H9 (cell line): ENCODE results near the gene HSPA1L. TPM values are rescaled to one million over a fixed set of nuclear protein-coding genes. Genes with fewer than 3 reads are reported as not detected.
A peak's percentile ranks its signal among the peaks of the same experiment; 100 is the strongest.

Experiments used
- DNase-seq: peaks from one replicate; pipeline ENCODE4 v3.0.0-alpha.2; 2017
- H2AFZ ChIP-seq: one replicate; pipeline ENCODE4 v1.6.1; 2013; ENCODE audit warnings: mild to moderate bottlenecking, low read length, control low read depth, moderate library complexity
- H2AK5ac ChIP-seq: 2 replicates; pipeline ENCODE4 v1.6.1; 2013; ENCODE audit warnings: low read length, control low read depth, mixed read lengths; ENCODE audit not compliant: insufficient read length
- H2BK120ac ChIP-seq: one replicate; pipeline ENCODE4 v1.6.1; 2013; ENCODE audit warnings: low read depth, mild to moderate bottlenecking, low read length, control low read depth, inconsistent platforms; ENCODE audit not compliant: poor library complexity, severe bottlenecking
- H2BK12ac ChIP-seq: 2 replicates; pipeline ENCODE4 v1.6.1; 2013; ENCODE audit warnings: low read length, control low read depth, mixed read lengths, low read depth; ENCODE audit not compliant: insufficient read length
- H2BK15ac ChIP-seq: 2 replicates; pipeline ENCODE4 v1.6.1; 2013; ENCODE audit warnings: low read depth, low read length, control low read depth
- H2BK20ac ChIP-seq: one replicate; pipeline ENCODE4 v1.6.1; 2013; ENCODE audit warnings: low read depth, mild to moderate bottlenecking, low read length, control low read depth, inconsistent platforms; ENCODE audit not compliant: poor library complexity, severe bottlenecking
- H2BK5ac ChIP-seq: 2 replicates; pipeline ENCODE4 v1.6.1; 2013; ENCODE audit warnings: low read length, control low read depth, mixed read lengths; ENCODE audit not compliant: insufficient read length
- H3K14ac ChIP-seq: 2 replicates; pipeline ENCODE4 v1.6.1; 2013; ENCODE audit warnings: low read length, control low read depth; ENCODE audit not compliant: insufficient read depth
- H3K18ac ChIP-seq: 2 replicates; pipeline ENCODE4 v1.6.1; 2013; ENCODE audit warnings: low read depth, mild to moderate bottlenecking, mixed read lengths, low read length, control low read depth; ENCODE audit not compliant: insufficient read length
- H3K23ac ChIP-seq: 2 replicates; pipeline ENCODE4 v1.6.1; 2013; ENCODE audit warnings: low read length, control low read depth, mixed read lengths, low read depth; ENCODE audit not compliant: insufficient read length
- H3K23me2 ChIP-seq: 2 replicates; pipeline ENCODE4 v1.6.1; 2013; ENCODE audit warnings: low read depth, mild to moderate bottlenecking, mixed read lengths, low read length, control low read depth; ENCODE audit not compliant: insufficient read length, poor library complexity, severe bottlenecking
- H3K27ac ChIP-seq: 2 replicates; pipeline ENCODE4 v1.5.1; 2013; ENCODE audit warnings: low read length, control low read depth, mixed read lengths, low read depth; ENCODE audit not compliant: insufficient read length
- H3K27me3 ChIP-seq: 2 replicates; pipeline ENCODE4 v1.6.1; 2013; ENCODE audit warnings: low read length, control low read depth, inconsistent platforms; ENCODE audit not compliant: insufficient read depth
- H3K4ac ChIP-seq: 2 replicates; pipeline ENCODE4 v1.6.1; 2013; ENCODE audit warnings: low read depth, mild to moderate bottlenecking, control low read depth, inconsistent platforms, low read length, moderate library complexity
- H3K4me1 ChIP-seq: 2 replicates; pipeline ENCODE4 v1.6.1; 2013; ENCODE audit warnings: low read length, control low read depth, inconsistent platforms; ENCODE audit not compliant: insufficient read depth
- H3K4me2 ChIP-seq: 2 replicates; pipeline ENCODE4 v1.6.1; 2013; ENCODE audit warnings: low read length, control low read depth, mixed read lengths; ENCODE audit not compliant: insufficient read length, insufficient read depth
- H3K56ac ChIP-seq: 2 replicates; pipeline ENCODE4 v1.6.1; 2013; ENCODE audit warnings: low read depth, mild to moderate bottlenecking, mixed read lengths, low read length, control low read depth; ENCODE audit not compliant: insufficient read length
- H3K79me1 ChIP-seq: 2 replicates; pipeline ENCODE4 v1.6.1; 2013; ENCODE audit warnings: low read depth, mild to moderate bottlenecking, moderate library complexity, low read length, control low read depth, inconsistent platforms; ENCODE audit not compliant: insufficient read depth, poor library complexity, severe bottlenecking
- H3K79me2 ChIP-seq: 2 replicates; pipeline ENCODE4 v1.6.1; 2013; ENCODE audit warnings: low read length, control low read depth, inconsistent platforms; ENCODE audit not compliant: insufficient read depth
- H3K9ac ChIP-seq: 2 replicates; pipeline ENCODE4 v1.6.1; 2013; ENCODE audit warnings: low read length, control low read depth, mixed read lengths; ENCODE audit not compliant: insufficient read length; ENCODE audit errors: extremely low read depth
- H3K9me3 ChIP-seq: one replicate; pipeline ENCODE4 v1.6.1; 2013; ENCODE audit warnings: low read depth, low read length, inconsistent platforms; ENCODE audit not compliant: control insufficient read depth
- H3T11ph ChIP-seq: one replicate; pipeline ENCODE4 v1.6.1; 2013; ENCODE audit warnings: mild to moderate bottlenecking, low read length, control low read depth, inconsistent platforms
- H4K20me1 ChIP-seq: one replicate; pipeline ENCODE4 v1.6.1; 2013; ENCODE audit not compliant: control insufficient read depth, insufficient read length, insufficient read depth
- H4K5ac ChIP-seq: 2 replicates; pipeline ENCODE4 v1.6.1; 2013; ENCODE audit warnings: low read depth, mild to moderate bottlenecking, mixed read lengths, low read length, control low read depth; ENCODE audit not compliant: insufficient read length
- H4K8ac ChIP-seq: replicated peaks from 2 replicates; pipeline ENCODE4 v1.6.1; 2013; ENCODE audit warnings: low read length, control low read depth, mixed read lengths, low read depth; ENCODE audit not compliant: insufficient read length
- H4K91ac ChIP-seq: 2 replicates; pipeline ENCODE4 v1.6.1; 2013; ENCODE audit warnings: low read depth, mild to moderate bottlenecking, moderate library complexity, mixed read lengths, low read length, control low read depth; ENCODE audit not compliant: insufficient read length
- H3K27ac Mint-ChIP-seq, 3 experiments: 2 replicates in 2 of 3; 3 replicates in 1 of 3; pipeline ENCODE4 v1.8.0; 2020 to 2021; ENCODE audit warnings: mixed read lengths in 3 of 3, mild to moderate bottlenecking in 1 of 3, moderate library complexity in 1 of 3
- H3K27me3 Mint-ChIP-seq: 2 replicates; pipeline ENCODE4 v1.8.0; 2021; ENCODE audit warnings: low read depth, mild to moderate bottlenecking, moderate library complexity, mixed read lengths
- H3K36me3 Mint-ChIP-seq, 3 experiments: 2 replicates in 2 of 3; 3 replicates in 1 of 3; pipeline ENCODE4 v1.8.0; 2020 to 2021; ENCODE audit warnings: low read depth in 3 of 3, mixed read lengths in 3 of 3; ENCODE audit not compliant: insufficient read depth in 1 of 3
- H3K4me1 Mint-ChIP-seq, 2 experiments: 2 replicates each; pipeline ENCODE4 v1.8.0; 2020; ENCODE audit warnings: mixed read lengths in 2 of 2
- H3K4me3 Mint-ChIP-seq, 2 experiments: 2 replicates in 1 of 2; 3 replicates in 1 of 2; pipeline ENCODE4 v1.8.0; 2020 to 2021; ENCODE audit warnings: mild to moderate bottlenecking in 2 of 2, mixed read lengths in 2 of 2, moderate library complexity in 1 of 2
- H3K9me3 Mint-ChIP-seq, 2 experiments: 2 replicates in 1 of 2; 3 replicates in 1 of 2; pipeline ENCODE4 v1.8.0; 2020; ENCODE audit warnings: mild to moderate bottlenecking in 2 of 2, mixed read lengths in 2 of 2, moderate library complexity in 1 of 2
- WGBS: extraction: QIAGEN DNeasy Blood & Tissue Kit; methylation state at CpG from one replicate; pipeline ENCODE4 v1.1.7; 2013; ENCODE audit warnings: missing lambda C conversion rate, low lambda C conversion rate, mixed read lengths; ENCODE audit not compliant: insufficient read length; ENCODE audit errors: extremely low coverage; 5-methylcytosine and 5-hydroxymethylcytosine counted together
- total RNA-seq: library from RNA; stranded (reverse); gene quantifications from 2 replicates; pipeline ENCODE4 v1.2.1, GENCODE V29; 2021
- TF ChIP-seq, protein P1 (sequence below): fragments of 200-600 bp; sonication (generic); conservative IDR thresholded peaks from 3 replicates; pipeline ENCODE4 v1.8.0; 2021; ENCODE audit warnings: antibody characterized with exemption, mild to moderate bottlenecking

Gene HSPA1L
- total RNA-seq, 1 experiment from 2014 or later, result 2.5 TPM

DNA sequence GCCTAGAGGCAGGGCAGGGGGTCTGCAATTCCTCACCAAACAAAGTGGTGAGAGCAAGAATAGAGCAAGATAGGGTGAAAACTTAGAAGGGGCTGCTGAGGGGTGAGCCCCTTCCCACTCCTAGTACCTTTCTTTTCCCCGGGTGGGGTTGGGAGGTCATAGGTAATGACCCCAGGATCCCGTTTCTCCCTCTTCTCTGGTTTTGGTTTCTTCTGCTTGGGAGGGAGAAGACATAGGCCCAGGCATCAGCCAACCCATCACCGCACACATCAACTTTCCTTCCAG is 23.1 kb downstream of the HSPA1L start:
- no CpG with 5 or more reads among the region's 3 CpGs for WGBS
- no peak overlapping the region for H3K56ac ChIP-seq
- no peaks in the 10 kb centered on the region for H3K4me1 ChIP-seq
- no peak overlapping the region for H3K4me2 ChIP-seq
- no peaks in the 10 kb centered on the region for H3K9me3 Mint-ChIP-seq
- H2BK15ac ChIP-seq, result no peak overlapping the region
- no peaks in the 10 kb centered on the region for H3K27me3 ChIP-seq
- H3T11ph ChIP-seq, result no peak overlapping the region
- H3K23me2 ChIP-seq, result peaks cover 3% of the 10 kb centered on the region
- DNase-seq, result no peak
- no peak overlapping the region for H2BK12ac ChIP-seq
- no peak overlapping the region for H2BK20ac ChIP-seq
- no peaks in the 10 kb centered on the region for H3K9me3 ChIP-seq
- H4K5ac ChIP-seq, result no peak overlapping the region
- no peak overlapping the region for H2AFZ ChIP-seq
- H3K9ac ChIP-seq, result no peak overlapping the region
- no peak overlapping the region for H4K8ac ChIP-seq
- peaks cover 10% of the 10 kb centered on the region in 2 experiments for H3K4me1 Mint-ChIP-seq
- no peak overlapping the region for H3K4ac ChIP-seq
- peak overlapping the region in 1 of 3 experiments; percentile 59; a peak in 1 of 7 replicates for H3K27ac Mint-ChIP-seq
- H4K20me1 ChIP-seq, result peaks cover 3% of the 10 kb centered on the region
- H3K79me2 ChIP-seq, result peaks cover 2% of the 10 kb centered on the region; the same call in 1 of the 2 replicates
- H3K23ac ChIP-seq, result no peak overlapping the region
- no peak overlapping the region for H2BK120ac ChIP-seq
- no peak overlapping the region for H2AK5ac ChIP-seq
- no peak overlapping the region for H3K4me3 Mint-ChIP-seq
- H3K36me3 Mint-ChIP-seq, result peaks cover 19 to 52% (median 43%) of the 10 kb centered on the region in 3 experiments
- no peaks in the 10 kb centered on the region for H3K27me3 Mint-ChIP-seq
- H4K91ac ChIP-seq, result no peak overlapping the region
- H2BK5ac ChIP-seq, result no peak overlapping the region
- TF ChIP-seq, protein P1, sequence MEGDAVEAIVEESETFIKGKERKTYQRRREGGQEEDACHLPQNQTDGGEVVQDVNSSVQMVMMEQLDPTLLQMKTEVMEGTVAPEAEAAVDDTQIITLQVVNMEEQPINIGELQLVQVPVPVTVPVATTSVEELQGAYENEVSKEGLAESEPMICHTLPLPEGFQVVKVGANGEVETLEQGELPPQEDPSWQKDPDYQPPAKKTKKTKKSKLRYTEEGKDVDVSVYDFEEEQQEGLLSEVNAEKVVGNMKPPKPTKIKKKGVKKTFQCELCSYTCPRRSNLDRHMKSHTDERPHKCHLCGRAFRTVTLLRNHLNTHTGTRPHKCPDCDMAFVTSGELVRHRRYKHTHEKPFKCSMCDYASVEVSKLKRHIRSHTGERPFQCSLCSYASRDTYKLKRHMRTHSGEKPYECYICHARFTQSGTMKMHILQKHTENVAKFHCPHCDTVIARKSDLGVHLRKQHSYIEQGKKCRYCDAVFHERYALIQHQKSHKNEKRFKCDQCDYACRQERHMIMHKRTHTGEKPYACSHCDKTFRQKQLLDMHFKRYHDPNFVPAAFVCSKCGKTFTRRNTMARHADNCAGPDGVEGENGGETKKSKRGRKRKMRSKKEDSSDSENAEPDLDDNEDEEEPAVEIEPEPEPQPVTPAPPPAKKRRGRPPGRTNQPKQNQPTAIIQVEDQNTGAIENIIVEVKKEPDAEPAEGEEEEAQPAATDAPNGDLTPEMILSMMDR, result no peak
- H3K14ac ChIP-seq, result no peak overlapping the region
- no peak overlapping the region for H3K27ac ChIP-seq
- H3K18ac ChIP-seq, result no peak overlapping the region
- no peaks in the 10 kb centered on the region for H3K79me1 ChIP-seq
